Measurements from ENCODE around the gene DCDC2.

The DCDC2 gene

GRCh38 chr6:24195836-24196597, 161.8 kb downstream of the DCDC2 start:
- DNase-seq (ENCODE audit: extremely low read depth, low read depth): no peak

DNA sequence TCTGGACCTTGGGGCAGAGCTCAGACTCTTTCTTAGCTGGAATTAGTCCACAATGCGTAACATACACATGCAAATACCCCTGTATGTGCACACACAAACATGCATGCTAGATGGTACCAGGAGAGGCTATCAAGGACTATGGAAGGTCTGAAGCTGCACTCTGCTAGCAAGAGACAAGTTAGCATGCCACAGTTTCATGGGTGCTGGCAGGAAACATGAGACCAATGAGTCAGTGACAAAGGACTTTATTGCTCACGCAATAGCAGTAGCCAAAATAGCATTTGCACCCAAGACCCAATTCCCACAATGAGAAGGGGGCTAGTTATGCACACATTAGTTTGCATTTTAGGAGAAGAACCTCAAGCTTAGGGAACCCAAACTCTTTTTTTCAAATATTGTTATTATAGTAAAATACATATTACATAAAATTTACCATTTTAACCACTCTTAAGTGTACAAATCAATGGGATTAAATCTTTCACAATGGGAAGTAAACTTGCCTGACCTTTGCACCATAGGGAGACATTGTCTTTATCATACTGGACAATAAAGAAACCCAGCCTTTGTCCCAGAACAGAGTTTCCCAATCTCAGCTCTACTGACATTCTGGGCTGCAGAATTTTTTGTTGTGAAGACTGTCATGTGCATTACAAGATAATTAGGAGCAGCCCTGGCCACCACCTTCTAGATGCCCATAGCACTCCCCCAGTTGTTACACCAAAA, 162.7 kb downstream of the DCDC2 start:
- TF ChIP-seq CTCF (IDR thresholded peaks at IDR 0.05; ENCODE audit: low read depth, low read length): no peak
- no peak for DNase-seq (ENCODE audit: extremely low read depth, low read depth)

More at GRCh38 chr6:24195836-24196597, 161.8 kb downstream of the DCDC2 start:
- TF ChIP-seq CTCF (IDR thresholded peaks at IDR 0.05; ENCODE audit: low read depth, low read length): no peak

GRCh38 chr6:24193364-24193763, 164.5 kb downstream of the DCDC2 start:
- no peak for TF ChIP-seq CTCF (IDR thresholded peaks at IDR 0.05; ENCODE audit: low read depth, low read length)
- DNase-seq (ENCODE audit: extremely low read depth, low read depth): no peak

- no peak for TF ChIP-seq CTCF (IDR thresholded peaks at IDR 0.05; ENCODE audit: low read depth, low read length)
- no peak for DNase-seq (ENCODE audit: extremely low read depth, low read depth)
These were observed 166.5 kb downstream of the DCDC2 start for GRCh38 chr6:24191346-24191745.

DNA sequence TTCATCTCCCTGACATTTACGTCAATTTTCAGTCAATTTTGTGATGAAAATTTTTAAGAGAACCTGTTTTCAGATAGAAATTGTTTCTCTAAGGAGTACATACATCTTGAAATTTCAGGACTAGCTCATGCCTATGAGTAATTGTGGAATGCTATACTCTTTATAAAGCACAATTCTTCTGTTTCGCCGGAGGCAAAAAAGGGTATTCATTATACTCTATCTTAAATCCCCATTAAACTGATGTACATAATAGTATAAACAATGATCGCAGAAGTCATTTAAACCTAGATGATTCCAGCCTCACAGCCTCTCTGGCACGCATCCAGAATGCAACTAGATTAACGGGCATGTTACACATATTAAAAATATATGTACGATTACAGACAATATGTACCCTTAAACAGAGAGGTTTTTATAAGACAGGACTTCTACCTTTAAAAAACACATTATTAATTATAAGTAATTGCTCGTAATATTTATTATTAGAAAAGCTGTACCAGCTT, 169.2 kb downstream of the DCDC2 start:
- TF ChIP-seq CTCF (IDR thresholded peaks at IDR 0.05; ENCODE audit: low read depth, low read length): no peak
- no peak for DNase-seq (ENCODE audit: extremely low read depth, low read depth)

DNA sequence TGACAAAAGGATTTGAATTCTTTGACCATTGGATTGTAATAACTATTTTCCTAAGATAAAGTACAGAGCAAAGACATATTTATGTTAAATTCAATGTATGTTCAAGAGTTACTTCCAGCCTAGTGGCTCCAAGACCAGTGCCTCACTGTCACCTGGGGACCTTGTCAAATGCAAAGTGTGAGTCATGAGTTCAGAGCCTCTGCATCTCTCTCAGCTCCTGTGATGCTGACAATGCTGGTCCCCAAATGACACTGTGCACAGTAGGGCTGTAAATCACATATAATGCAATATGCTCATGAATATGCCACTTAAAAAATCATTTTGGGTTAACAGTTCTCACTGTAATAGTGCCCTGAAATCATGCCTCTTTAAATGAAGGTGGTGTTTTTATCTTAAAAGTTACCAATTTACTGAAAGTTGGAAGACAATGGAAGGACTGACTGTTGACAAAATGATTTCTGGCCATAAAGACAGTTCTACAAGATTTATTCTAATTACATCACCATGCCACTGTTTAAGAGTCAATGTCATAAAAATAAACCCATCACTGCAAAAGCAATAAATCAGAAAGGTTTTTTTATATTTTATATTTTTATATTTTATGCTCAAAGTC, 169.8 kb downstream of the DCDC2 start:
- DNase-seq (ENCODE audit: extremely low read depth, low read depth): no peak
- TF ChIP-seq CTCF (IDR thresholded peaks at IDR 0.05; ENCODE audit: low read depth, low read length): no peak

DNA sequence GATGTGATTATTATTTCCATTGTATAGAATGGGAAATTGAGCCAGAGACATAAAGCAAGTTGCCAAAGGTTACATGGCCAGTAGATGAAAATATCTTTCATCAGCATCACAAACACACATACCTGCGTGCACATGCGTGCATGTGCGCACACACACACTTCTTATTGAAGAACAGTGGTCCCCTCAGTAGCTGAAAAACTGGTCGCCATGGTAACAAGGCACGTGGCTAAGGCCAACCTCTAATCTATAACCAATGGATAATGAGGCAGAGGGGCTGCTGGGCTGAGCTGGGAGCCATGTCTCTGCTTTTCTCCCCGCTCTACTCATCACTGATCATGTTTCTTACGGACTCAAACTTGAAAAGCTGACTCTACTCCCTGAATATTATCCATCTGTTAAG, 171.5 kb downstream of the DCDC2 start:
- DNase-seq (ENCODE audit: extremely low read depth, low read depth): no peak

More for the DNA sequence above, 171.5 kb downstream of the DCDC2 start:
- TF ChIP-seq CTCF (IDR thresholded peaks at IDR 0.05; ENCODE audit: low read depth, low read length): no peak
